Measurements from ENCODE around the gene CLEC2A.
"Not testable (repeated sequence)": the region's sequence is repeated elsewhere in the genome, so short reads cannot be mapped to it uniquely, and the experiment has no call there.

CLEC2A gene

DNA sequence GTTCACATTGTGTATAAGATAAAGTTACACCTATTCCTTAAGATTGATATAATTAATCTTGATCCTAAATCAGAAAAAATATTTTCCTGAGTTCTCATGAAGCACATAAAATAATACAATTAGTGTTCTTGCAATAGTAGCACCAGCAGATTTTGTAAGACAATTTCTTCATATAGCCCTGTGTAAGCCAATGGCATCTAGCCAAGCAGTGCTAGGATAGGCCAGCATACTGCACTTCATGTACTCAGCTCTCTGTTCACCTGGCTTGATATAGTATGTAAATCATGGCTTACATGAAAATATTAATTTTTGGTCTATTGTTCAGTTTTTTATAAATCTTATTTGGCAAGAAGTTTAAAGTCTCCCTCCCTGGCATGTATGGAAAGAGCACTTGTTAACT is 49.0 kb downstream of the CLEC2A start:
- in situ Hi-C loops (cut with HindIII; ENCODE audit: low sequenced_read_pairs) = no loop called here

DNA sequence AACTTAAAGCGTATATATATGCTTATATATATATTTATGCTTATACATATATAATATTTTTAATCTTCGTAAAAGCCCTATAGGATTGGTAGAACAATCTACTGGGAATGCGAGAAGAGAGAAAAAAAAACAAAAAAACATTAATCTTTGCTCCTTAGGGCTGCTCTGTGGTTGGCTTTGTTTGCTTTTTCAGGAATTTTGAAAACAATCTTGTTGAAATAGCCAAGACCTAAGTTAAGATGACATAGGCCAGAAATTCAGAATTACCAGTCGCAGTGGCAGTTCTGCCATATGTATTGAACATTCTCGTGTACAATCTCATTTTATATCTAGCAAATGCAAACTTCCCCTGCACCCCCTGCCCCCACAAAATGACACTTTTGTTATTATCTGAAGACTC is 50.2 kb downstream of the CLEC2A start:
- in situ Hi-C loops (cut with HindIII; ENCODE audit: low sequenced_read_pairs) = no loop called here

DNA sequence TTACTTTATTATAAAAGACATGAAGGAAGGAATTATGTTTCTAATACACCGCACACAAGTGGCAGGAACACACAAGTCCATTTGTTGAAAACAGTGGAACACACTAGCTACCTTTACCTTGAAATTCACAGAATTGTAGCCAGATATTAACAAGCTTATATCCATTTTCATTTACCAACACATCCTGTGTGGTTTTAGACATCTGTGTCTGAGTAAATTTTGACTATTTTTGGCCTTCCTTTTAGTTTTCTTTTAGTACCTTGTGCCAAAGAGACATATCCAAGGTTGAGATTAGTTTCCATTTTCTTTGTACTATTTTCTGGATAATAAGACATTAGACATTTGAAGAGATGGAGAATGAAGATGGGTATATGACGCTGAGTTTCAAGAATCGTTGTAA is 50.9 kb downstream of the CLEC2A start, which contains the start of gene KLRF2:
KLRF2 (plus strand) TSS at position 244 of the 400 bp plus-strand sequence; CDS start at position 351, 107 bp downstream.
- in situ Hi-C loops (cut with HindIII; ENCODE audit: low sequenced_read_pairs) = no loop called here

DNA sequence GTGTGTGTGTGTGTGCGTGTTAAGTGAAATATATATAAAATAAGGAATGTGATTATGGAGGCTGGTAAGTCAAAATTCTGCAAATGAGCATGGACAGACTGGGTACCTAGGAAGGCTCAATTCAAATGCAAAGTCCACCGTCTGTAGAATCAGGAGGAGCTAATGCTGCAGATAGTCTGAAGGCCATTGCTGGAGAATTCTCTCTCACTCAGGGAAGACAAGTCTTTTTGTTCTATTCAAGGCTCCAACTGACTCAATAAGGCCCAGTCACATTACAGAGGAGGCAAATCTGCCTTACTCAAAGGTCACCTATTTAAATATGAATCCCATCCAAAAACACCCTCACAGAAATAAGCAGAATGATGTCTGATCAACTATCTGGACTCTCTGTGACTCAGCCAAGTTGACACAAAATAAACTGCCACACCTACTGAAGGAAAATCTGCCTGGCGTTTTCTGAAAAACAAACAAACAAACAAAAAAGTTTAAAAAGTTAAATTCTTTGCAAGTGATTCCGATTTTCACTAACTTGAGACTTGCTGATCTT is 51.6 kb downstream of the CLEC2A start:
- in situ Hi-C loops (cut with HindIII; ENCODE audit: low sequenced_read_pairs) = no loop called here

DNA sequence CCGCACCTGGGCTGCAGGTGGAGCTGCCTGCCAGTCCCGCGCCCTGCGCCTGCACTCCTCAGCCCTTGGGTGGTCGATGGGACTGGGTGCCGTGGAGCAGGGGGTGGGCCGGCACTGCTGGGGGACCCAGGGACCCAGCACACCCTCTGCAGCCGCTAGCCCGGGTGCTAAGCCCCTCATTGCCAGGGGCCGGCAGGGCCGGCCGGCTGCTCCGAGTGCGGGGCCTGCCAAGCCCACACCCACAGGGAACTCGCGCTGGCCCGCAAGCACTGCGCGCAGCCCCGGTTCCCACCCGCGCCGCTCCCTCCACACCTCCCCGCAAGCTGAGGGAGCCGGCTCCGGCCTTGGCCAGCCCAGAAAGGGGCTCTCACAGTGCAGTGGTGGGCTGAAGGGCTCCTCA is 56.0 kb downstream of the CLEC2A start:
- in situ Hi-C loops (cut with HindIII; ENCODE audit: low sequenced_read_pairs) = not testable (repeated sequence)

DNA sequence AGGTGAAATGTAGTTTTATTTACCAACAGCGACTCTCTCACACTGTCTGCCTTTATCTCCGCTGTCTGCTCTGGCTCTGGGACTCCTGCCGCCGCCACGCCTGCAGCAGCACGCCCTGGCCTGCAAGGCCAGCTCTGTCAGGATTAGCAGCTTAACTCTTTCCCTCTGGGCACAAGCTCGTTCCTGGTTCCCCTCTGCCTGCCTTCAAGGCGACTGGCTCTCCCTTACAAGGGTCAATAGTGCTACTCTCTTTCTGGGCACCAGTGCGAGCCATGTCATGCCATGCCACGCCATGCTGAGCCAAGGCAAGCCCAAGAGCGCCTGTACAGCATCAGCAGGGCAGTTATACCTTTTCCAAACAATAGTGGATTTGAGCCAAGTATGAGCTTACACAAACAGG is 59.4 kb downstream of the CLEC2A start:
- in situ Hi-C loops (cut with HindIII; ENCODE audit: low sequenced_read_pairs) = no loop called here

DNA sequence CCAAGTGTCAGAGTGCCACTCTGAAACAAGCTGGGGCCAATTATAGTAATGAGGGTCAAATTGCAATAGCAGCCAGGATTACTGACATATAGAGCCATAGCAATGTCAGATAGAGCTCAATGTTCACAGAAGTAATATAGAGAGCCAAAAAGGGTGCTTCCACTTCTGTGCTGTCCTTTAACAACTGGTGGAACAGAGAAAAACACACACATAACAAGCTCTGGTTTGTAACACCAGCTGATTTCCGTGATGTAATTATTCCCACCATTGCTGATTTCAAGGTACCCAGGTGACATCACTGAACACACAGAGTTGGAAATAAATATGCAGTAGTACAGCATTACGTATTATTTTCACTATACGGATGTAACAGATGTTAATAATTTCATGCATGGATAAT is 60.0 kb downstream of the CLEC2A start:
- in situ Hi-C loops (cut with HindIII; ENCODE audit: low sequenced_read_pairs) = no loop called here

DNA sequence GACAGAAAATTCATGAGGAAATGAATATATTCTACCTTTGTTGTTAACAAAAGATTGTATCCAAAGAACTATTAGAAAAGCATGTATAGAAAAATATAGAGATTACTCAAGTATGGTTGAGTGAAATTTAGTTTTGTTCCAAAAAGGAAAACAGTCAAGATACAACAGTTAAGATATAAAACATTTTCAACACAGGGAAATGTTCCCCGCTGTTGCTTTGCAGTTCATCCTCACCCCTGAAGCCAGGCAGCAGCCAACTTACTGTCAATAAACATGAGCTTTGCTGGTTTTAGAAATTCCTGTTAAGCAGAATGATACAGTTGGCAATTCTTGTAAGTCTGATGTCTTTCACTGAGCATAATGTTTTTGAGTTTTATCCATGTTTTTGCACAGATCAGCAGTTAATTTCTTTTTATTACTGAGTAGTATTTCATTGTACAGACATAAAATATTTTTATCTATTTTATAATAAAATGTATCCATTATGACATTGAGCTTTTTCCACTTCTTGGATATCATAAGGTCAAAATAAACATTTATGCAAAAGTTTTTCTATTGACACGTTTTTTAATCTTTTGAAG is 61.8 kb downstream of the CLEC2A start:
- in situ Hi-C loops (cut with HindIII; ENCODE audit: low sequenced_read_pairs) = no loop called here

DNA sequence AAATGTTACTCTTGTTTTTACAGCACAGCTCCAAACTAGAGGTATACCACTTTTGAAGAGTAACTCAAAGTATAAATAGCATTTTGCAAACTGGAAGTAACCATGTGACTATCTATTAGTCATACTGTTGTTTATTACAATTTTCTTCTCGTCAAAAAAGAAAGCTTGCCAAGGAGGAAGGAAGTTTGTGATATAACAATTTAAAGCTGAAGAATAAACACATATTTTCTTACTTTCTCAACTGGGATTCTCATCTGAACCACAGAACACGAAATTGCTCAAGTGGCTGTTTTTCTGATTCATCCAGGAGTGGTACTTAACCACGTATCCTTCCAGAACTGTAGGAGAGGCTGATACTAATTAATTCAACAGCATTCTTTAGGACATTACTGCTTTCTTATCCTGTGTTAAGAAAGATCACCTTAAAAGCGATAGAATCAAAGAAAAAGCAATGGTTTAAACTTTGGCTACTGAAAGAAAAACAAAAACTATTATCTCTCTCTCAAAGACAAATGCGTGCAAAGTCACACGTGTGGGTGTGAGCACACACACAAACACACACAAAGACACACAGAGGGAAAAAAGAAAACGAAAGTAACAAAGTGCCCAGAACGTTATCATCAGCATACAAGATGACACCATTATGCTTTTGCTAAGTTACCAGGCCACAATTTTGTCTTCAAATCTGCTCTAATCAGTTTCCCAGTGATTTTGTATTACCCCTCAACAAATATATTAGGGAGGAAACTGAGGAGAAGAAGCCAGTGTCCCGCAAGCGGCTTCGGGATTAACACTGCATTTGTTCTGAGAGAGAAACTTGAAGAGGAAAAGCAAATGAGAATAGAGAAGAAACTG is 62.6 kb downstream of the CLEC2A start, which contains the start of gene CLEC2B:
CLEC2B (minus strand) TSS at position 48 of the 855 bp plus-strand sequence.
- in situ Hi-C loops (cut with HindIII; ENCODE audit: low sequenced_read_pairs) = no loop called here

DNA sequence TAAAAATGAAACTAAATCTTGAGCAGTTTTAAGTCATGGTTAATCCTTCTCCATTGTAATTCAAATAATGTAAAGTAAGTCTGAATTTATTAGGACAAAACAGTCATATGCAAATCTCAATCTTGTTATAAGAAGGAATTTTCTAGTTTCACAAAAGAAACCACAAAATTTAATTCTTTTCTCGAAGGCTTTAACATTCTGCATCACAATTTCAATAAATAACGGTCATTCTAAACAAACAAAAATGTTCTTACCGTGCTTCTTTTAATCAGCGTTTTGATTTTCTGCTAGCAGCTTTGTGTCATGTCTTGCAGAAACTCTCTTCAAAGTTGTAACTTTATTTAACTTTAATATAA is 63.2 kb downstream of the CLEC2A start:
- in situ Hi-C loops (cut with HindIII; ENCODE audit: low sequenced_read_pairs) = no loop called here

DNA sequence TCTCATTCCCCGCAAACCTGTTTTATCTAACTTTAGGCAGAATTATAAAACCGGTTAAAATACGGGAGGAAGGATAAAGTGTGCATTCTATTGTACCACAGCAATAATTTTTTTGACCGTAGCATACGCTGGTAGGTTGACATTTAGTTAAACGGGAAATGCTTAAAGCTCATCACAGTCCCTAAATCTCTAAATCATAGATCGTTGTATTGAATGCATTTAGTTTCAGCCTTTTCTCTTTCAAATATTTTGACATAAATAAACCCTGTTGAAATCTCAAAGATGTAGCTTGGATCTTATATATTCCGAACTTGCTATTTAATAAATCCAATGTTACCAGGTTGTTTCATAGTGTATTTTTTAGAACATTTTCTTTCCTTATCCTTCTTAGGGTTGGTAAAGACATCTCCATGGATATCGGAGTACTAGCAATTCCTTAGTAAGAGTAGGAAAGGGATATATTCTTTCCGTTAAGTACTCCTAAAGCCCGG is 63.8 kb downstream of the CLEC2A start:
- in situ Hi-C loops (cut with HindIII; ENCODE audit: low sequenced_read_pairs) = no loop called here

DNA sequence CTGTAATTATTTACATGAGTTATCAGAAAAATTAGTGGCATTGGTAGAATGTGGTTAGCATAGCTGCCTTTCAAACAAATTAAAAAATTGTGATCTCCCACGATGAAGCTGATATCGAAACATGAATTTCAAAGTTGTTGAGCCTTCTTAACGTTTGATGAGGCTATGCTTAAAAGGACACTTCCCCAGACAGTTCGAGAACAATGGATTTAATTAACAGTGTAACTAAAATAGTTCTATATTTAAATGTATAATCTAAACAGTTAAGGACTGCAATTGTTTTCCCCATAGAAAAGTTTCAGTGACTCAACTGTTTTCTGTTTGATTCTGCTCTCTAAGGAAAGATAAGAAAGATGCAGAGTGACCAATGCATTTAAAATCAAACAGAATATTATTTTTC is 64.6 kb downstream of the CLEC2A start:
- in situ Hi-C loops (cut with HindIII; ENCODE audit: low sequenced_read_pairs) = no loop called here

DNA sequence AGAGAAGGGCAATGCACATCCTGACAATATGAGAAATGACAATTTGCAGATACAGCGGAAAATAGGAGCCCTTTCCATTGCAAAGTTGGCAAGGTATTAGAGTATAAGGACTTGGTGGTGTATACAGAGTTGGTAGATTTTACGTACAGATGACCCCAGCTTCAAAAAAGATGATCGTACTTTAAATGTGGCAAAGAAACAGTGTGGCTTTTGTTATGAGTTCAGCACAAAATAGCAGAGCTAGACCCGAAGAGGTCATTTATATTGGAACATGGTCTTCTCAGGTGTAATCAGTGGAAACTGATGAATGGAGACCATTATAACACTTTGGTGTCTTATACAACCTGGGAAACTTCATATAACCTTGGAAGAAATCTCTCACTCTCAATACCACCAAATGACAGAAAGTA is 65.3 kb downstream of the CLEC2A start:
- in situ Hi-C loops (cut with HindIII; ENCODE audit: low sequenced_read_pairs) = no loop called here

DNA sequence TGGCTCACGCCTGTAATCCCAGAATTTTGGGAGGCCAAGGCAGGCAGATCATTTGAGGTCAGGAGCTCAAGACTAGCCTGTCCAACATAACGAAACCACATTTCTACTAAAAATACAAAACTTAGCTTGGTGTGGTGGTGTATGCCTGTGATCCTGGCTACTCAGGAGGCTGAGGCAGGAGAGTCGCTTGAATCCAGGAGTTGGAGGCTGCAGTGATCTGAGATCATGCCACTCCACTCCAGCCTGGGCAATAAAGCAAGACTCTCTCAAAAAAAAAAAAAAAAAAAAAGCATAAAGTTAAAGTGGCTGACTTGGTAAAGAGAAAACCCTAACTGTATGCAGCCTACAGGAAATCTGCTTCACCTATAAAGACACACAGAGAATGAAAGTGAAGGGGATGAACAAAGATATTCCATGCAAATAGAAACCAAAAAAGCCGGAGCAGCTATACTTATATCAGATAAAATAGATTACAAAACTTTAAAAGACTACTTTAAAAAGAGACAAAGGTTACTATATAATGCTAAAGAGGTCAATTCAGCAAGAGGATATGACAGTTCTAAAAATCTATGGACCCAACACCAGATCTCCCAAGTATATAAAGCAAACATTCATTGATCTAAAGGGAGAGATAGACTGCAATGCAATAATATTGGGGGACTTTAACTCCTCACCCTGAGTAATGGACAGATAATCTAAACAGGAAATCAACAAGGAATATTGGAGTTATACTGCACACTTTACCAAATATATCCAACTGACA is 67.1 kb downstream of the CLEC2A start:
- in situ Hi-C loops (cut with HindIII; ENCODE audit: low sequenced_read_pairs) = no loop called here
